ENCODE measurements around the gene TRMO.
"Not testable (repeated sequence)": the region's sequence is repeated elsewhere in the genome, so short reads cannot be mapped to it uniquely, and the experiment has no call there.

Gene TRMO

DNA sequence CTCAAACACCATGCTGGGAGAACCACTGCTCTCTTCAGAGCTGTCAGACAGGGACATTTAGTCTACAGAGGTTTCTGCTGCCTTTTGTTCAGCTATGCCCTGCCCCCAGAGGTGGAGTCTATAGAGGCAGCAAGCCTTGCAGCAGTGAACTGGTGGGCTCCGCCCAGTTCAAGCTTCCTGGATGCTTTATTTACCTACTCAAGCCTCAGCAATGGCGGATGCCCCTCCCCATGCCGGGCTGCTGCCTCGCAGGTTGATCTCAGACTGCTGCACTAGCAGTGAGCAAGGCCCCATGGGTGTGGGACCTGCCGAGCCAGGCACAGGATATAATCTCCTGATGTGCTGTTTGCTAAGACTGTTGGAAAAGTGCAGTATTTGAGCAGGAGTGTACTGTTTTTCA lies 28.6 kb upstream of the TRMO start:
- not testable (repeated sequence) for H3K4me3 Mint-ChIP-seq; H3K4me1 Mint-ChIP-seq; H3K27ac Mint-ChIP-seq; ATAC-seq; H3K36me3 Mint-ChIP-seq (ENCODE audit: low read depth); H3K27me3 Mint-ChIP-seq; H3K9me3 Mint-ChIP-seq; DNase-seq

DNA sequence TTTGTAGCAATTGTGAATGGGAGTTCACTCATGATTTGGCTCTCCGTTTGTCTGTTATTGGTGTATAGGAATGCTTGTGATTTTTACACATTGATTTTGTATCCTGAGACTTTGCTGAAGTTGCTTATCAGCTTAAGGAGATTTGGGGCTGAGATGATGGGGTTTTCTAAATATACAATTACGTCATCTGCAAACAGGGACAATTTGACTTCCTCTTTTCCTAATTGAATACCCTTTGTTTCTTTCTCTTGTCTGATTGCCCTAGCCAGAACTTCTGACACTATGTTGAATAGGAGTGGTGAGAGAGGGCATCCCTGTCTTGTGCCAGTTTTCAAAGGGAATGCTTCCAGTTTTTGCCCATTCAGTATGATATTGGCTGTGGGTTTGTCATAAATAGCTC lies 24.8 kb upstream of the TRMO start:
- not testable (repeated sequence) for H3K4me1 Mint-ChIP-seq; ATAC-seq; DNase-seq; H3K27me3 Mint-ChIP-seq; H3K4me3 Mint-ChIP-seq; H3K27ac Mint-ChIP-seq; H3K36me3 Mint-ChIP-seq (ENCODE audit: low read depth); H3K9me3 Mint-ChIP-seq

GRCh38 chr9:97945470-97945869 lies 23.2 kb upstream of the TRMO start:
- H3K4me3 Mint-ChIP-seq; H3K4me1 Mint-ChIP-seq; H3K27ac Mint-ChIP-seq; H3K36me3 Mint-ChIP-seq (ENCODE audit: low read depth); H3K9me3 Mint-ChIP-seq; ATAC-seq; H3K27me3 Mint-ChIP-seq; DNase-seq: not testable (repeated sequence)

DNA sequence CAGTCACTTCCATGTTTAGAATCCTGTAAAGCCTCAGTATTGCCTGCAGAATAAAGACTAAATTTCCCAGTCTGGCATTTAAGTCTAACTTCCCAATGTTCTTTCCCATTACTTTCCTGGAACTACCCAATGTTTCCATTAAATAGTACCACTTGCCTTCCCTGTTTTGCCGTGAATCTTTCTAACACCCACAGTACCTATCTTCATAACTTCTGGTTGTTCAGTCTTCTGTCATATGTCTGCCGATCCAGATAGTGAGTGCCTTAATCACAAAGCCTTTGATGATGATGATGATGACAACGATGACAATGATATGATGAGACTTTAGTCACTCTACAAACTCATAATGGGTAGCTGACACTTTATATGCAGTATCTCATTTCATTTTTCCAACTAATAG lies 22.3 kb upstream of the TRMO start:
- Mint-ChIP-seq H3K27me3 (no peaks in the 10 kb centered on the region), H3K9me3 (no peaks in the 10 kb centered on the region), H3K27ac (no peak overlapping the region), H3K4me1 (no peaks in the 10 kb centered on the region), H3K4me3 (no peak overlapping the region), H3K36me3 (ENCODE audit: low read depth) (no peaks in the 10 kb centered on the region)
- DNase-seq (no peak), ATAC-seq (no peak)

DNA sequence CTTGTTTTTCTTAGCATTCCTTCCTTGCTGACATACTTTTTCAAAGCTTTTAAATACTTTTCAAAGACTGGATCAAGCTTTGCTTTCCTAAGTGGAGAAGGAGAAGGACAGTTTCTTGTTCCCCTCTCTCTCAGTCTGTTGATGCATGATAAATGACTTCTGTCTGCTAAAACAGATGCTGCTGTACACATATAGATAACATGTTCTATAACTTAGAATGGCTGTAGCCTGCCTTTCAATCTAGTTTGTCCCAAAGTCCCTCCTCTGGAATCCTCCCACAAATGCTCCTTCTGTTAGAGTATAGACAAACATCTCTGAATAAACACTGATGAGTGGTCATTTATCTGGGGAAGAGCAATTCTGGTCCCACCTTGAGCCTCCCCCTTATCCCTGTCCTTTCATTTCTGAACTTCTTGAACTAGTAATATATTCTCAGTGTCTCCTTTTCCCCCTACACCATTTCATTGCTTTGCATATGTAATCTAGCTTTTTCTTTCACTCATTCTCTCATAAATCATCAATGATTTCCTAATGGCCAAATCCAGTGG lies 21.1 kb upstream of the TRMO start:
- H3K9me3 Mint-ChIP-seq, result no peaks in the 10 kb centered on the region
- H3K36me3 Mint-ChIP-seq (ENCODE audit: low read depth), result no peaks in the 10 kb centered on the region
- H3K4me3 Mint-ChIP-seq, result no peak overlapping the region
- peaks cover 5% of the 10 kb centered on the region for H3K4me1 Mint-ChIP-seq
- DNase-seq (no peak), ATAC-seq (no peak)
- H3K27me3 Mint-ChIP-seq, result no peaks in the 10 kb centered on the region
- no peak overlapping the region for H3K27ac Mint-ChIP-seq

DNA sequence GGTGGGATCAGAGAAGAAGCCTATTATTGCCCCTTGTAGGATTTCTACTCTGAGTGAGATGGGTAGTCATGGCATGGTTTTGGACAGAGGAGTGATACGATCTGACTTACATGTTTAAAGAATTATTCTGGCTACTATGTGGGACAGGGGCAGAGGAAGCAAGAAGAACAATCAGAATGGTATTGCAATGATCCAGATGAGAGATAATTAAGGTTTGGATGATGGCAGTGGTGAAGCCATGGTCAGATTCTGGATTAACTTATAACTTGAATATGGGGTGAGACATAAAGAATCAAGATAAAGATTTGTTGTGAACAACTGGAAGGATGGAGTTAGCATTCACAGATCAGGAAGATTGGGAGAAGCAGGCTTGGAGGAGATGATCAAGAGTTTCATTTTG lies 19.0 kb upstream of the TRMO start:
- Mint-ChIP-seq H3K4me1 (peaks cover 14% of the 10 kb centered on the region), H3K36me3 (ENCODE audit: low read depth) (no peaks in the 10 kb centered on the region), H3K9me3 (no peaks in the 10 kb centered on the region), H3K27ac (no peak overlapping the region), H3K4me3 (no peak overlapping the region), H3K27me3 (no peaks in the 10 kb centered on the region)
- ATAC-seq (no peak), DNase-seq (no peak)

DNA sequence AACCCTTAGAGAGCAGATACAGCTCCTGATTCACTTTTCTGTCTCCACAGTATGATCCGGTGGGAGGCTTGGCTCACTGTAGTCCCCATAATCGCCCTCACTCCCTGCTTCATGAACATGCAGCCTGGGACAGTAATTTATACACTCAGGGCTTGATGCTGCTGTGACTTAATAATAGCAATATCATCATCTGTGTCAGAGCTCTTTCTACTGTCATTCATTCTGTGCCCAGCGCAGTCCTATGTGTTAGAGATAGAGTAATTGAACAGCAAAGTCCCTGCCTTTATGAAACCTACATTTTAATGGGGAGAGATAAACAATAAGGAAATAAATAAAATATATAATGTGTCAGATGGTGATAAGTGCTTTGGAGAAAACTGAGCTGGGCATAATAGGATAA lies 18.4 kb upstream of the TRMO start:
- no peaks in the 10 kb centered on the region for H3K27me3 Mint-ChIP-seq
- ATAC-seq (no peak), DNase-seq (no peak)
- H3K36me3 Mint-ChIP-seq (ENCODE audit: low read depth), result no peaks in the 10 kb centered on the region
- H3K4me3 Mint-ChIP-seq, result no peak overlapping the region
- no peak overlapping the region for H3K27ac Mint-ChIP-seq
- peaks cover 14% of the 10 kb centered on the region for H3K4me1 Mint-ChIP-seq
- H3K9me3 Mint-ChIP-seq, result no peaks in the 10 kb centered on the region

GRCh38 chr9:97940233-97940632 lies 17.9 kb upstream of the TRMO start:
- no peaks in the 10 kb centered on the region for H3K9me3 Mint-ChIP-seq
- ATAC-seq (no peak), DNase-seq (no peak)
- H3K4me1 Mint-ChIP-seq, result peaks cover 15% of the 10 kb centered on the region
- no peak overlapping the region for H3K4me3 Mint-ChIP-seq
- no peak overlapping the region for H3K27ac Mint-ChIP-seq
- no peaks in the 10 kb centered on the region for H3K36me3 Mint-ChIP-seq (ENCODE audit: low read depth)
- H3K27me3 Mint-ChIP-seq, result no peaks in the 10 kb centered on the region

DNA sequence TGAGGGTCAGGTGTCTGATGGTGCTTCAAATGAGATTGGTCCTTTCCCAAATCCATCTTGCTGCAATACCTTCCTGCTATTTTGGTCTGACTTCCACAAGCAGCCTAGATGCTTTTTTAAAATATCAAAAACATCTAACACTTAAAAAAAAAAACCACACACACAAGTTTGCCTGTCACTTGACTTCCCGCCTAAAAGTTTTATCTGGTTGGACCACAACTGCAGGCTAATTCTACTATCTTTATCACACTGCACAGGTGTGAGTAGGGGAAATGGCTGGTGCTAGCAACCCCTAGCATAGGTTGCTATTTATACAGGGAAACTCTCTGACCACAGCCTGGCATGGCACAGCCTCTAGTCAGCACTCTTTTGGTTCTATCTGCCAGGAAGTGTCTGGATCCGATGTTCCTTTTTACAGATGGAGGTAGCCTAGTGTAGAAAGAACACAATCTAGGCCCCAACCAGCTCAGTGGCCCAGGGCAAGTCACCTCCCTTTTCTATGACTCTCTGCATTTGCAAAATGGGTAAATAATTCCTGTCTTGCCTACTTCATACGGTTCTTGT lies 15.9 kb upstream of the TRMO start, which contains the start of gene HEMGN:
TSS of gene HEMGN (minus strand) at position 92 of the 564 bp plus-strand sequence. CDS start at position 56, 36 bp downstream.
- Mint-ChIP-seq H3K4me1 (peaks cover 20% of the 10 kb centered on the region), H3K27ac (peak within 1 kb of the TSS; percentile 74), H3K9me3 (no peaks in the 10 kb centered on the region), H3K36me3 (ENCODE audit: low read depth) (no peaks in the 10 kb centered on the region), H3K27me3 (no peaks in the 10 kb centered on the region), H3K4me3 (no peak within 1 kb of the TSS)
- ATAC-seq (peak; percentile 73), DNase-seq (peak; percentile 18)

- no peaks in the 10 kb centered on the region for H3K27me3 Mint-ChIP-seq
- H3K9me3 Mint-ChIP-seq, result no peaks in the 10 kb centered on the region
- H3K36me3 Mint-ChIP-seq (ENCODE audit: low read depth), result no peaks in the 10 kb centered on the region
- H3K4me1 Mint-ChIP-seq, result peaks cover 22% of the 10 kb centered on the region
- H3K27ac Mint-ChIP-seq, result no peak overlapping the region
- H3K4me3 Mint-ChIP-seq, result no peak overlapping the region
- DNase-seq, result no peak
- ATAC-seq, result no peak
Measured at GRCh38 chr9:97936998-97937397, 14.7 kb upstream of the TRMO start.

GRCh38 chr9:97935276-97935675 lies 13.0 kb upstream of the TRMO start:
- no peak overlapping the region for H3K27ac Mint-ChIP-seq
- H3K4me3 Mint-ChIP-seq, result no peak overlapping the region
- H3K4me1 Mint-ChIP-seq, result peaks cover 38% of the 10 kb centered on the region
- DNase-seq, result no peak
- no peaks in the 10 kb centered on the region for H3K27me3 Mint-ChIP-seq
- no peaks in the 10 kb centered on the region for H3K9me3 Mint-ChIP-seq
- no peak for ATAC-seq
- H3K36me3 Mint-ChIP-seq (ENCODE audit: low read depth), result no peaks in the 10 kb centered on the region

DNA sequence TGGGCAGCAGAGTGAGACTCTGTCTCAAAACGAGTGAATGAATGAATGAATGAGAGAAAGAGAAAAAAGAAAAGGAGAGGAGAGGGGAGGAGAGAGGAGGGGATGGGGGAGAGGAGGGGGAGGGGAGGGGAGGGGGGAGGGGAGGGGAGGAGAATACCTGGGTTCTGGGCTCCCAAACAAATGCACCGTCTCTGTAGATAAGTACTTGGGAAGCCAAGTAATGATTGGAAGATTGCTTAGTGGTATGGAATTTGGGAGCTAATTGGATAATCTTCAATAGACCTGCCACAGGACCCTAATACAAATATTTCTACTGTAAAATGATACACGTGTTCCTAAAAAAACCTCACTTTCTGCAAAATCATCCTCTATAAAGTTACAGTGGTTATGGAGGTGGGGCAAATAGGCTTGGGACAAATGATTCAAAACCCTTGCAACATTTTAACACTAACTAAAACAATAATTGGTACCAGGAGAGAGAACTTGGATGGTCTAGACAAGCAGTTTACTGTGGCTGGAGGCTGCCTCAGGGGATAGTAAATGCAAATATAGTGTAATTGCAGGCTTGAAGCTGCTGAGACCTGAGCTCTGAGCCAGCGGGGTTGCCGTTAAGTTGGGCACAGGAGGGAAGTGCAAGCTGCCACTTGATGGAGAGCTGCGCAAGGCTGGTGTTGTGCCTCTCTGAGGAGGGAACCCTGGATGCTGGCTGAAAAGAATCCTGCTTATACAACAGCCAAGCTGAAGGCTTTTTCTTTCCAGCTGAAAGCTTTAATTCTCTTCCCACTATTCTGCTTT lies 12.2 kb upstream of the TRMO start:
- H3K27me3 Mint-ChIP-seq, result no peaks in the 10 kb centered on the region
- no peaks in the 10 kb centered on the region for H3K9me3 Mint-ChIP-seq
- no peak for ATAC-seq
- no peaks in the 10 kb centered on the region for H3K36me3 Mint-ChIP-seq (ENCODE audit: low read depth)
- no peak overlapping the region for H3K27ac Mint-ChIP-seq
- H3K4me1 Mint-ChIP-seq, result peaks cover 46% of the 10 kb centered on the region
- no peak for DNase-seq
- no peak overlapping the region for H3K4me3 Mint-ChIP-seq

GRCh38 chr9:97933297-97933998 lies 11.1 kb upstream of the TRMO start:
- Mint-ChIP-seq H3K36me3 (ENCODE audit: low read depth) (no peaks in the 10 kb centered on the region), H3K27ac (no peak overlapping the region), H3K9me3 (no peaks in the 10 kb centered on the region), H3K4me3 (no peak overlapping the region), H3K4me1 (peaks cover 49% of the 10 kb centered on the region), H3K27me3 (no peaks in the 10 kb centered on the region)
- ATAC-seq (no peak), DNase-seq (no peak)

DNA sequence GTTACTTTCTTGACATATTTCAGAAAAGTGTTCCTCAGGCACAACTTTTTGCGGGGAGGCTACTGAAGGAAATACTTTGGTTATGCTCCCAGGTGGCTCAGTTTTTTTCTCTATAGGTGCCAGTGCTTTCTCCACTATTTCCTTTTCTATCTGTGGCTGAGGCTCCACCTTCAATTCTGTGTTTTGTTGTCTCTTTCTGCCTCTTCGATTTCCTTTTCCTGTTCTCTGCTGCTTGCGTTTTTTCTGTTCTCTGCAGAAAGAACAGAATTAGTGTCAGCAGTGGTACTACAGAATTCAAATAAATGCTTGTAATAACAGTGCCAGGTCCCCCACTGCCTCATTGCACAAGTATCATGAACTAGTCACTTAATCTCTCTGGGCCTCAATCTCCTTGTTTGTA lies 8.7 kb upstream of the TRMO start:
- Mint-ChIP-seq H3K9me3 (no peaks in the 10 kb centered on the region), H3K27ac (peak overlapping the region; percentile 66), H3K4me1 (peaks cover 40% of the 10 kb centered on the region), H3K27me3 (no peaks in the 10 kb centered on the region), H3K36me3 (ENCODE audit: low read depth) (no peaks in the 10 kb centered on the region), H3K4me3 (peak overlapping the region; percentile 4)
- DNase-seq (no peak), ATAC-seq (no peak)

Data from activated naive CD8-positive, alpha-beta T cell treated with anti-CD3 and anti-CD28 coated beads, Interleukin-2, amount 50 U/mL, for 24 hours (primary cell).